Small intestine (tissue), 7 donors: Measurements from ENCODE around the gene ACTL6B. TPM values are rescaled to one million over a fixed set of nuclear protein-coding genes. Genes with fewer than 3 reads are reported as not detected.

Source experiments
- DNase-seq, 2 donors: peaks; one replicate each; pipeline versions ENCODE4 v3.0.0 to v3.0.0-alpha.2; 2013
- FAIRE-seq: peaks from 2 replicates; lab custom pipeline; 2012; peaks lifted over from hg19 to GRCh38; lab: Jason Lieb, UNC
- H3K27ac ChIP-seq, 3 donors: one replicate each; pipeline ENCODE4 v1.5.1; 2013; ENCODE audit warnings: low read length in 2 of 3, mild to moderate bottlenecking in 2 of 3, control low read depth in 1 of 3, inconsistent platforms in 1 of 3, low read depth in 1 of 3, moderate library complexity in 1 of 3
- H3K27me3 ChIP-seq, 3 donors: one replicate each; pipeline ENCODE4 v1.6.1; 2013; ENCODE audit warnings: low read length in 3 of 3, inconsistent platforms in 1 of 3; ENCODE audit not compliant: control insufficient read depth in 3 of 3, insufficient read depth in 3 of 3
- H3K36me3 ChIP-seq, 3 donors: one replicate each; pipeline ENCODE4 v1.6.1; 2013; ENCODE audit warnings: low read length in 3 of 3, inconsistent platforms in 1 of 3, low read depth in 1 of 3, mild to moderate bottlenecking in 1 of 3, moderate library complexity in 1 of 3; ENCODE audit not compliant: control insufficient read depth in 3 of 3, insufficient read depth in 2 of 3
- H3K4me1 ChIP-seq, 3 donors: one replicate each; pipeline ENCODE4 v1.6.1; 2013; ENCODE audit warnings: low read length in 2 of 3, inconsistent platforms in 1 of 3, low read depth in 1 of 3, mild to moderate bottlenecking in 1 of 3, moderate library complexity in 1 of 3; ENCODE audit not compliant: control insufficient read depth in 3 of 3, insufficient read depth in 2 of 3
- H3K4me3 ChIP-seq, 3 donors: one replicate each; pipeline ENCODE4 v1.5.1; 2013; ENCODE audit warnings: low read length in 3 of 3, control low read depth in 1 of 3, inconsistent platforms in 1 of 3, low read depth in 1 of 3, mild to moderate bottlenecking in 1 of 3, moderate library complexity in 1 of 3
- H3K9me3 ChIP-seq, 2 donors: one replicate each; pipeline ENCODE4 v1.6.1; 2013; ENCODE audit warnings: low read depth in 1 of 2, low read length in 1 of 2; ENCODE audit not compliant: control insufficient read depth in 2 of 2, insufficient read depth in 1 of 2
- WGBS, 3 donors: extraction: QIAGEN DNeasy Blood & Tissue Kit; methylation state at CpG; one replicate each; pipeline ENCODE4 v1.1.7; 2013; 5-methylcytosine and 5-hydroxymethylcytosine counted together
- polyA plus RNA-seq, 4 donors: library from polyadenylated mRNA; stranded (reverse) in 3 of 4; unstranded in 1 of 4; fragments of 200-250 nt in 3 of 4; fragments of 120-200 nt in 1 of 4; gene quantifications; one replicate each; pipeline versions ENCODE4 v1.2.1 to v1.2.3, GENCODE V29; 2013
- donor health status: healthy with polysubstance abuse.
- donor health status: control.
- donor health status: control.
- donor health status: Bipolar disorder and iron deficiency.
- donor health status: healthy.

ACTL6B gene
- polyA plus RNA-seq, 4 donors, result 0.52 to 1.00 TPM; not detected in 2

GRCh38 chr7:100686201-100686821 is 30.1 kb upstream of the ACTL6B start:
- no peaks in the 10 kb centered on the region for H3K9me3 ChIP-seq
- H3K27ac ChIP-seq, result no peak overlapping the region
- no peak for FAIRE-seq
- peaks cover 19 to 97% (median 23%) of the 10 kb centered on the region in 3 donors for H3K36me3 ChIP-seq
- 83 to 89% (median 84%) methylated on average over 32 to 33 of the region's 33 CpGs for WGBS, 3 donors
- H3K4me3 ChIP-seq, result no peak overlapping the region
- peaks cover 0 to 2% (median 0%) of the 10 kb centered on the region in 3 donors for H3K4me1 ChIP-seq
- DNase-seq, result no peak
- no peaks in the 10 kb centered on the region for H3K27me3 ChIP-seq

GRCh38 chr7:100685631-100686145 is 29.4 kb upstream of the ACTL6B start:
- Histone ChIP-seq H3K4me3 (no peak overlapping the region), H3K27me3 (no peaks in the 10 kb centered on the region), H3K27ac (no peak overlapping the region), H3K4me1 (no peaks in the 10 kb centered on the region), H3K36me3 (peaks cover 19 to 96% (median 23%) of the 10 kb centered on the region in 3 donors), H3K9me3 (no peaks in the 10 kb centered on the region)
- WGBS, 3 donors, result 90 to 92% (median 90%) methylated on average over 17 of the region's 17 CpGs
- DNase-seq (no peak), FAIRE-seq (no peak)

- Histone ChIP-seq H3K4me1 (peaks cover 0 to 1% (median 0%) of the 10 kb centered on the region in 3 donors), H3K4me3 (no peak overlapping the region), H3K27me3 (no peaks in the 10 kb centered on the region), H3K9me3 (no peaks in the 10 kb centered on the region), H3K27ac (no peak overlapping the region), H3K36me3 (peaks cover 19 to 99% (median 23%) of the 10 kb centered on the region in 3 donors)
- FAIRE-seq (no peak), DNase-seq (no peak)
- WGBS, 3 donors, result 86 to 94% (median 88%) methylated on average over 18 of the region's 18 CpGs
Measured at GRCh38 chr7:100685049-100685605, 28.9 kb upstream of the ACTL6B start.

- WGBS, 3 donors, result 93 to 96% (median 95%) methylated on average over 16 of the region's 16 CpGs
- Histone ChIP-seq H3K27ac (no peak overlapping the region), H3K36me3 (peaks cover 20 to 99% (median 23%) of the 10 kb centered on the region in 3 donors), H3K27me3 (no peaks in the 10 kb centered on the region), H3K4me1 (peaks cover 0 to 6% (median 0%) of the 10 kb centered on the region in 3 donors), H3K9me3 (no peaks in the 10 kb centered on the region), H3K4me3 (no peak overlapping the region)
- no peak for DNase-seq
- FAIRE-seq, result no peak
Measured at GRCh38 chr7:100684534-100685042, 28.3 kb upstream of the ACTL6B start.

DNA sequence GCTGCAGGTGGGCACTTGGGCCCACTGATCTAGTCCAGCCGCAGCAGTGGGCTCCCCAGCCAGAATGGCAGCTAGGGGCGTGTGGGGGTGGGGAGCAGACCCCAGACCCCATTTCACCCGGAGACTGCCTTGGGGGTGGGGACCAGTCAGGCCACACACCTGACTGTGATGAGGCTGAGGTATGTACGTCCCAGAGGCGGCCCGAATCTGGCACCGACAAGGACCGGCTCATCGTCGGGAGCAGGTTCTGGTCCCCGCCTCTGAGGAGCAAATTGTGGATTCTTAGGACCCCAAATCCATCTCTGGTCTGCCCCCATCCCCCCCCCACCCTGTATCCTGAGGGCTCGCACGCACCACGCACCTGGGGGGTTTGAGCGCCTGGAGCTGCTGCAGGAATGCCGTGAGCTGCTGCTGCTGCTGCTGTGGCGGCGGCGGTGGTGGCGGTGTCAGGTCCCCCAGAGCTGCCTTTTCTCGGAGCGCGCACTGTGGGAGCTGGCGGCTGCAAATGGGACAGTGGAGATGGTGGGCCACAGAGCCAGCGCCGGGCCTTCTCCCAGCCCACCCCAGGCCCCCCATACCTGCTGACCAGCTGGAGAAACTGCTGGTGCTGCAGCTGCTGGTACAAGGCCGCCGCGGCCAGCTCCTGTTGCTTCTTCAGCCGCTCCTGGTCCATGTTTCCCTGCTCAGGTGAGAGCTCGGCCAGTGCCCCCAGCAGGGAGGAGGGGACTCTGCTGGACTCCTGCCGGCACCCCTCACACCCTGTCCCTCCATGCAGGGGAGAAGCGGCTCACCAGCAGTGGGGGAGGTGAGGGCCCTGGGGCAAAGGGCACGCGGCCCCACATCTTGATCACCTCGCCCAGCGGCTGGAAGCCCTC is 27.6 kb upstream of the ACTL6B start:
- no peak for DNase-seq

DNA sequence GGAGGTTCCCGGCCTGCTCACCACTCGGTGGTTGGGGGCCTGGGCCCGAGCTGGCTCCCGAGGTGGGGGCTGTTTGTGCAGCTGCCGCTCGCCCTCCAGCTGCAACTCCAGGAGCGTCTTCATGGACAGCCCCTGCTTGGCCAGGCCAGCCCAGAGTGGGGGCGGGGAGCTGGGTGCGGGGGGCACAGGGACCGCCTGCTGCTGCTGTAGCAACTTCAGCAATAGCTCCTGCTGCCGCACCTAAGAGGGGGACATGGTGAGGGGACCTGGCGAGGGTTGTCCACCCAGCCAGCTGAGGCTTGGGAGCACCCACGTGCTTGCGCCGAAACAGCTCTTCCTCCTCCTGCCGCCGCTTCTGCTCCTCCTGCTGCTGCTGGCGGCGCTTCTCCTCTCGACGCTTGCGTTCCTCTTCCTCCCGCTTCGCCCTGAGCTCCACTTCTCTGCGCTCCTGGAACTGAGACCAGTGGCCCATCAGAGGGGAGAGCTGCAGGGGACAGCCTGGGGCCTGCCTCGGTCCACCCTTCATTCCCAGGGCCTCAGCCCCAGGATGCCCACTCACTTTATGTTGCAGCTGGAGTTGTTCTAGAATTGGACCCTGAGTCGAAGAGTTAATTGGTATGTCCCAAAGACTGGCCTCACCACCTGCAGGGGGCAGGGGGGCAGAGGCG is 26.9 kb upstream of the ACTL6B start:
- H3K27me3 ChIP-seq, result no peaks in the 10 kb centered on the region
- H3K27ac ChIP-seq, result no peak overlapping the region
- 88 to 90% (median 89%) methylated on average over 23 to 28 of the region's 28 CpGs for WGBS, 3 donors
- H3K36me3 ChIP-seq, result peaks cover 26 to 99% (median 27%) of the 10 kb centered on the region in 3 donors
- H3K4me3 ChIP-seq, result no peak overlapping the region
- FAIRE-seq (no peak), DNase-seq (no peak)
- no peaks in the 10 kb centered on the region for H3K9me3 ChIP-seq
- H3K4me1 ChIP-seq, result peaks cover 0 to 21% (median 0%) of the 10 kb centered on the region in 3 donors

More for the DNA sequence above, 27.6 kb upstream of the ACTL6B start:
- no peak for FAIRE-seq
- H3K9me3 ChIP-seq, result no peaks in the 10 kb centered on the region
- 91 to 95% (median 93%) methylated on average over 26 to 37 of the region's 37 CpGs for WGBS, 3 donors
- H3K36me3 ChIP-seq, result peaks cover 21 to 99% (median 23%) of the 10 kb centered on the region in 3 donors
- H3K4me3 ChIP-seq, result no peak overlapping the region
- peaks cover 0 to 13% (median 0%) of the 10 kb centered on the region in 3 donors for H3K4me1 ChIP-seq
- no peaks in the 10 kb centered on the region for H3K27me3 ChIP-seq
- no peak overlapping the region for H3K27ac ChIP-seq

DNA sequence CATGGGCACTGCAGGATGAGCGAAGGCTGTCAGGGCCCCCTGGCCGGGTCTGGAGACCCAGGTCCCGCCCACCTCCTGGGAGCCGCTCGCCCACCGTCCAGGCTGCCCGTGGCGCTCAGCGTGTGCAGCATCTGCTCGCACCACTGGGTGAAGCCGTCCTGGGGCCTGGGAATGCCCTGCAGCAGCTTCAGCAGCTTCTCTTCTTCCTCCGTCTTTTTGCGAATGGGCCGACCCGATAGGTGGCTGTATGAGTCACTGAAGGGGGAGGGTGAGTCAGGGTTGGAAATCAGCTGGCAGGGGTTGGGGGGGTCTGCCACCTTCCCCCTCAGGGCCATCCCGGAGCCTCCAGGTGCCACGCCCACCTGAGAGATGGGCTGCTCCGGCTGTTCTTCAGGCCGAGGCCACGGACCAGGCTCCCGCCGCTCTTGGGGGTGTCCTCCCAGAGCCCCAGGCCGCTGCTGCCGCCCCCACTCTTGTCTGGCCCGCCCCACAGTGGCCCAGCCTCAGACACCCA is 26.0 kb upstream of the ACTL6B start:
- peaks cover 22 to 99% (median 29%) of the 10 kb centered on the region in 3 donors for H3K36me3 ChIP-seq
- no peaks in the 10 kb centered on the region for H3K27me3 ChIP-seq
- no peak overlapping the region for H3K27ac ChIP-seq
- no peaks in the 10 kb centered on the region for H3K9me3 ChIP-seq
- FAIRE-seq (no peak), DNase-seq (no peak)
- no peak overlapping the region for H3K4me3 ChIP-seq
- H3K4me1 ChIP-seq, result peaks cover 0 to 29% (median 0%) of the 10 kb centered on the region in 3 donors
- 81 to 84% (median 82%) methylated on average over 18 to 25 of the region's 25 CpGs for WGBS, 3 donors
